HAP-1 (cell line): ENCODE results near the gene NR2C2.

Source experiments
- DNase-seq, 2 experiments: peaks; one replicate each; pipeline ENCODE4 v3.0.0-alpha.2; 2016 to 2020; ENCODE audit warnings: low spot score in 2 of 2
- H3K27me3 ChIP-seq: fragments of 250-450 bp; sonication (Bioruptor Pico); 2 replicates; pipeline ENCODE4 v1.5.1; 2020; ENCODE audit warnings: low read depth, mild to moderate bottlenecking, moderate library complexity
- H3K36me3 ChIP-seq: fragments of 250-450 bp; sonication (Bioruptor Pico); replicated peaks from 2 replicates; pipeline ENCODE4 v1.5.1; 2020; ENCODE audit warnings: mild to moderate bottlenecking
- H3K4me1 ChIP-seq: fragments of 250-450 bp; sonication (Bioruptor Pico); 2 replicates; pipeline ENCODE4 v1.5.1; 2020; ENCODE audit warnings: mild to moderate bottlenecking
- H3K4me3 ChIP-seq: fragments of 250-450 bp; sonication (Bioruptor Pico); 2 replicates; pipeline ENCODE4 v1.5.1; 2020; ENCODE audit warnings: mild to moderate bottlenecking, moderate library complexity
- H3K9me3 ChIP-seq: fragments of 250-450 bp; sonication (Bioruptor Pico); 2 replicates; pipeline ENCODE4 v1.5.1; 2020; ENCODE audit warnings: mild to moderate bottlenecking, moderate library complexity
- in situ Hi-C: fragments of 300-500 bp; cut with MboI; formaldehyde crosslinking; loops from 3 replicates; pipeline ENCODE4 v1.14.3; 2020; ENCODE audit warnings: low sequenced_read_pairs, inconsistent platforms, mixed read lengths

The NR2C2 gene

GRCh38 chr3:14913071-14913925 is 34.1 kb upstream of the NR2C2 start:
- Histone ChIP-seq H3K9me3 (no peaks in the 10 kb centered on the region), H3K36me3 (no peaks in the 10 kb centered on the region), H3K4me1 (no peaks in the 10 kb centered on the region), H3K4me3 (no peak overlapping the region), H3K27me3 (peaks cover 8% of the 10 kb centered on the region; the same call in 1 of the 2 replicates)
- no peak for DNase-seq
- in situ Hi-C loops: loop anchor here (25.0 kb wide), 1 partner anchor 676 kb away; no protein-coding TSS in a partner anchor

DNA sequence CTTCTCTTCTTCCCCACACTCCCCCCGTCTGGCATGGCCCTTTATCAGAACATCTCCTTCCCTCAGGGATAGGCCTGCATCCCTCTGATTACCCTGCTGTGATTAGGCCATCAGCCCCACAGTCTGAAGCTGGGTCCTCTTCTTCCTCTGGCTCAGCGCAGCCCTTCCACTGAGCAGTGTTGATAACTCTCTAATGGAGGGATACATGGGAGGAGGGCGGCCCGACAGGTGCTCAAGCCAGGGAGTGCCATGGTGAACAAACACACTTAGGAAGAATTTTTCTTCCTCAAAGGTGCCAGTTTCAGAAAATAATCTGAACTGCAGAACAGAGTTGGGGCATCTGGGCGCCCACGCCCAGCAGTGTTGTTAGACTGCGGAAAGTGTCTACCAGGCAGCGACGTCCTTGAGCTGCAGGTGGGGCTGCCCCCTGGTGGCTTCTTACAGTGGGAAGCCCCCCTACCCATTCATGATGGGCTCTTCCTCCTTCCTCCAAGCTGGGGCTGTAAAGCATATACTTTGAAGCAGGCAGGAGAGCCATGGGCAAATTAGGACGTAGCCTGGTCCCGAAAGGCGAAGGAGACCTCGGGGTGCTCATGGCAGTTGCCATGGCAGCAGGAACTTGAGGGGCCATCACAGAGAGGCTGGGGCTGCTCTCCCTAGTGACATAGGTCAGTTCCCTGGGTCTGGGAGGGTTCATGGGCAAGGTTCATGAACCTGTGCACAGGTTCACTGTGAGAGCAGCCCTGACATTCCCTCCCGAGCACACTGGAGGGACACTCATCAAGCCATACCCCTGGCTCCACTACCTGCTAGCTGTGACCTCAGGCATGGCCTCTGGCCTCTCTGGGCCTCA is 33.2 kb upstream of the NR2C2 start:
- DNase-seq: no peak
- H3K27me3 ChIP-seq: peaks cover 8% of the 10 kb centered on the region; the same call in 1 of the 2 replicates
- H3K4me3 ChIP-seq: no peak overlapping the region
- H3K36me3 ChIP-seq: no peaks in the 10 kb centered on the region
- in situ Hi-C loops: loop anchor here (25.0 kb wide), 1 partner anchor 677 kb away; no protein-coding TSS in a partner anchor
- no peaks in the 10 kb centered on the region for H3K4me1 ChIP-seq
- no peaks in the 10 kb centered on the region for H3K9me3 ChIP-seq

GRCh38 chr3:14914779-14915117 is 32.6 kb upstream of the NR2C2 start:
- Histone ChIP-seq H3K9me3 (no peaks in the 10 kb centered on the region), H3K27me3 (peaks cover 8% of the 10 kb centered on the region; the same call in 1 of the 2 replicates), H3K4me3 (no peak overlapping the region), H3K4me1 (no peaks in the 10 kb centered on the region), H3K36me3 (no peaks in the 10 kb centered on the region)
- DNase-seq: no peak
- in situ Hi-C loops: loop anchor here (25.0 kb wide), 1 partner anchor 677 kb away; no protein-coding TSS in a partner anchor

- Histone ChIP-seq H3K36me3 (no peaks in the 10 kb centered on the region), H3K9me3 (no peaks in the 10 kb centered on the region), H3K4me1 (no peaks in the 10 kb centered on the region), H3K27me3 (peaks cover 8% of the 10 kb centered on the region; the same call in 1 of the 2 replicates), H3K4me3 (no peak overlapping the region)
- no peak for DNase-seq
- in situ Hi-C loops: loop anchor here (25.0 kb wide), 1 partner anchor 678 kb away; no protein-coding TSS in a partner anchor
These were observed 31.7 kb upstream of the NR2C2 start for GRCh38 chr3:14915636-14916222.

DNA sequence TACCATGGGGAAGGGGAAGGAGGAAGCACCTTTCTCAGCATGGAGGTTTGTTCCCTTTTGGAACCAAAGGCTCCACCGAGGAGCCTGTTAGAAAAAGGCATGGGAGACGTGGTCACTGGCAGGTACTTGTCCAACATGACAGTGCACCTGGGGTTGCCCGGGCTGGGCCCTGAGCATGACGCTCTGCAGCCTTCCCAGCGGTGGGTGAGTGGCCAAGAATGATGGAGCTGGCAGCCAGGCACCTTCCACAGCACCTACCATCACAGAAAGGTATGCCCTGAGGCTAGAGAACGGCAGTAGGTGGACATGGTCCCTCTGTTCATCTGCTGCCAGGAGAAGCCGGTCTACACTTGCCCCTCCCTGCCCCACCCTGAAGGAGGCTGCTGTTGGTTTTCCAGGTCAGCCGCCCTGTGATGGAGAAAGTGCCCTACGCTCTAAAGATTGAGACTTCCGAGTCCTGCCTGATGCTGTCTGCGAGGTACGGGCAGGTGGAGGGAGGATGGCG is 29.0 kb upstream of the NR2C2 start:
- H3K36me3 ChIP-seq: no peaks in the 10 kb centered on the region
- in situ Hi-C loops: loop anchor here (25.0 kb wide), 1 partner anchor 681 kb away; no protein-coding TSS in a partner anchor

DNA sequence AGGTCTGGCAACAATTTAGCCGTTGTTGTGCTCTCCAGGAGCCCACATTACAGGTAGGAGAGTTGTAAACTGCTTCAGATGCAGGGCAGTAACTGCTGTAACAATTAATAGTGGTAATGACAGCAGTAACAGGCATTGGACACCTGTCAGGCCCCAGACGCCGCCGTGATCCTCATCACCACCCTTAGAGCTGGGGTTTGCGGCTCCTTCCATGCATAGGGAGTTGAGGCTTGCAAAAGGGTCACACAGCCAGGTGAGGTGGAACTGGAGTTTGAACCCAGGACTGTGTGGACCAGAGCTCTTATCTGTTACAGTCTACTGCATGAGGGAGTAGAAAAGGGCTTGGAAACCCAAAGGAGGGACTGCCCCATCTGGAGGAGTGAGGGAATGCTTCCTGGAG is 26.8 kb upstream of the NR2C2 start:
- DNase-seq: no peak
- Histone ChIP-seq H3K4me1 (no peaks in the 10 kb centered on the region), H3K4me3 (no peak overlapping the region), H3K9me3 (no peaks in the 10 kb centered on the region), H3K36me3 (no peaks in the 10 kb centered on the region), H3K27me3 (peaks cover 10% of the 10 kb centered on the region; the same call in 1 of the 2 replicates)
- in situ Hi-C loops: loop anchor here (5.0 to 25.0 kb wide), 3 partner anchors 248 to 683 kb away; no protein-coding TSS in a partner anchor

More for the DNA sequence above, 29.0 kb upstream of the NR2C2 start:
- no peak for DNase-seq
- H3K9me3 ChIP-seq: no peaks in the 10 kb centered on the region
- H3K4me3 ChIP-seq: no peak overlapping the region
- H3K27me3 ChIP-seq: peaks cover 8% of the 10 kb centered on the region; the same call in 1 of the 2 replicates
- no peaks in the 10 kb centered on the region for H3K4me1 ChIP-seq

DNA sequence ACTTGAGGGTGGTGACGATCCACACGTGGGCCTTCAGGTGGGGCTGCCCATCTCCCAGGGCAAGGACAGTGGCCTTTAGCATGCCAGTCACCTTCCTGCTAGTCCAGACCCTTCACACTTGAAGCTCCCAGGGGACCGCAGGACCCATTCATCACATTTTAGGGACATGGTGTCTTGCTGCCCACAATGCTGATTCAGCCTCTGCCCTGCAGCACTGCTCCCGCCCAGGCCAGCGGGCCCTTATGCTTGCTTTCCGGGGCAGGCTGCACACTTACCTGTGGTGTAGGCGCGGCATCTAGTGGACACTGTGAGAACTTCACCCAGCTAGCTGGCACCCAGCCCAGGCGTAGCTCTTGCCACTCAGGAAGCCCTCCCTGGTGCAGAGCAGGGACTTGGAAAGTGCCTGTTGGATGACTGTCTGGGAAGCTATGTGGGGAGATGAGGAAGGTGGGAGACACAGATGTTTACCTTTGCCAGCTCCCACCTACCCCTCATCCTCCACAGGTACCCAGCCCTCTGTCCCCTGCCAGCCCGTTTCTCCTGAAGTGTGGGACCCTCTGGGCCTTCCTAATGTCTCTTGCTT is 26.3 kb upstream of the NR2C2 start:
- in situ Hi-C loops: loop anchor here (5.0 to 25.0 kb wide), 3 partner anchors 249 to 684 kb away; no protein-coding TSS in a partner anchor
- H3K9me3 ChIP-seq: no peaks in the 10 kb centered on the region
- H3K4me1 ChIP-seq: no peaks in the 10 kb centered on the region
- peak; percentile 47 to 90 for DNase-seq
- H3K4me3 ChIP-seq: no peak overlapping the region
- peaks cover 10% of the 10 kb centered on the region; the same call in 1 of the 2 replicates for H3K27me3 ChIP-seq
- no peaks in the 10 kb centered on the region for H3K36me3 ChIP-seq

GRCh38 chr3:14921811-14922705 is 25.3 kb upstream of the NR2C2 start:
- no peaks in the 10 kb centered on the region for H3K36me3 ChIP-seq
- in situ Hi-C loops: loop anchor here (5.0 to 25.0 kb wide), 3 partner anchors 250 to 685 kb away; no protein-coding TSS in a partner anchor
- no peaks in the 10 kb centered on the region for H3K9me3 ChIP-seq
- 0 out of 2 replicates have a peak, but pooled peaks cover 2% of the 10 kb centered on the region for H3K27me3 ChIP-seq
- no peak overlapping the region for H3K4me3 ChIP-seq
- DNase-seq: no peak
- no peaks in the 10 kb centered on the region for H3K4me1 ChIP-seq

DNA sequence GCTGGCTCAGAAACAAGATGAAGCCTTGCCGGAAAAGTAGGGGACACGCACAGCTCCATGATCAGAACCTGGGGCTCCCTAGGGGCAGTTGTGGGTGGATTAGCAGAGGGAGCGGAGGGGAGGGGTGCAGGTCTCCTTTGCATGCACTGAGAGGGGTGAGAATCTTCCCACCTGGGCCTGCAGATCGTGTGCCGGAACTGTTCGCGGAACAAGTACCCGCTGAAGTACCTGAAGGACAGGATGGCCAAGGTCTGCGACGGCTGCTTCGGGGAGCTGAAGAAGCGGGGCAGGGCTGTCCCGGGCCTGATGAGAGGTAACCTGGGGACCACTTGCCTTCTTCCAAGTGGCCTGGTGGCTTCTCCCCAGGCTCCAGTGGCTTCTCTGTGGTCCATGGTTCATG is 24.5 kb upstream of the NR2C2 start:
- no peak for DNase-seq
- Histone ChIP-seq H3K4me3 (no peak overlapping the region), H3K4me1 (no peaks in the 10 kb centered on the region), H3K27me3 (0 out of 2 replicates have a peak, but pooled peaks cover 2% of the 10 kb centered on the region), H3K36me3 (no peaks in the 10 kb centered on the region), H3K9me3 (no peaks in the 10 kb centered on the region)
- in situ Hi-C loops: loop anchor here (5.0 to 25.0 kb wide), 3 partner anchors 251 to 686 kb away; no protein-coding TSS in a partner anchor

DNA sequence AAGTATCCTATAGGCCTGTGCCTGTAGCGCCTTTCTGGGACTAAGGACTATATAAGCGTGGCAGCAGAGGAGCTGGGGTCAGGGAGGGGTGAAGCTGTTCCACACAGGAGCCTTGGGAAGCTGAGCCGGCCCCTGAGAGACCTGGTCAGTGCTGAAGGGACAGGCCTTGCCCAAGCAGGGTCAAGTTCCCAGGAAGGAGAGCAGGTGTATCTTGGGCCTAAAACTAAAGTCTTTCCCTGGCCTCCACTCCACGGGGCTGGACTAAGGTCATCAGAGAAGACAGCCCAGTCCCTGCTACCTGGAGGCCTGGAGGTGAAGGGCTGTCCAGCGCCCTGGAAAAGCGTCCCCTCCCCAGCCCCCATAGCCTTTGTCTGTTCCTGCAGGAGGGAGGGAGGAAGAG is 23.9 kb upstream of the NR2C2 start:
- in situ Hi-C loops: loop anchor here (5.0 to 25.0 kb wide), 3 partner anchors 251 to 686 kb away; no protein-coding TSS in a partner anchor

GRCh38 chr3:14925729-14926591 is 21.4 kb upstream of the NR2C2 start:
- in situ Hi-C loops: loop anchor here (10.0 kb wide), 1 partner anchor 411 kb away; no protein-coding TSS in a partner anchor
- no peaks in the 10 kb centered on the region for H3K4me1 ChIP-seq
- H3K4me3 ChIP-seq: no peak overlapping the region
- 0 out of 2 replicates have a peak, but pooled peaks cover 2% of the 10 kb centered on the region for H3K27me3 ChIP-seq
- no peaks in the 10 kb centered on the region for H3K9me3 ChIP-seq
- DNase-seq: peak; percentile 64 to 77
- no peaks in the 10 kb centered on the region for H3K36me3 ChIP-seq

More for the DNA sequence above, 23.9 kb upstream of the NR2C2 start:
- 0 out of 2 replicates have a peak, but pooled peaks cover 2% of the 10 kb centered on the region for H3K27me3 ChIP-seq
- no peaks in the 10 kb centered on the region for H3K9me3 ChIP-seq
- H3K4me1 ChIP-seq: no peaks in the 10 kb centered on the region
- no peak overlapping the region for H3K4me3 ChIP-seq
- no peak for DNase-seq
- no peaks in the 10 kb centered on the region for H3K36me3 ChIP-seq
